ENCODE data around the gene LIME1.

The LIME1 gene, protein sequence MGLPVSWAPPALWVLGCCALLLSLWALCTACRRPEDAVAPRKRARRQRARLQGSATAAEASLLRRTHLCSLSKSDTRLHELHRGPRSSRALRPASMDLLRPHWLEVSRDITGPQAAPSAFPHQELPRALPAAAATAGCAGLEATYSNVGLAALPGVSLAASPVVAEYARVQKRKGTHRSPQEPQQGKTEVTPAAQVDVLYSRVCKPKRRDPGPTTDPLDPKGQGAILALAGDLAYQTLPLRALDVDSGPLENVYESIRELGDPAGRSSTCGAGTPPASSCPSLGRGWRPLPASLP

DNA sequence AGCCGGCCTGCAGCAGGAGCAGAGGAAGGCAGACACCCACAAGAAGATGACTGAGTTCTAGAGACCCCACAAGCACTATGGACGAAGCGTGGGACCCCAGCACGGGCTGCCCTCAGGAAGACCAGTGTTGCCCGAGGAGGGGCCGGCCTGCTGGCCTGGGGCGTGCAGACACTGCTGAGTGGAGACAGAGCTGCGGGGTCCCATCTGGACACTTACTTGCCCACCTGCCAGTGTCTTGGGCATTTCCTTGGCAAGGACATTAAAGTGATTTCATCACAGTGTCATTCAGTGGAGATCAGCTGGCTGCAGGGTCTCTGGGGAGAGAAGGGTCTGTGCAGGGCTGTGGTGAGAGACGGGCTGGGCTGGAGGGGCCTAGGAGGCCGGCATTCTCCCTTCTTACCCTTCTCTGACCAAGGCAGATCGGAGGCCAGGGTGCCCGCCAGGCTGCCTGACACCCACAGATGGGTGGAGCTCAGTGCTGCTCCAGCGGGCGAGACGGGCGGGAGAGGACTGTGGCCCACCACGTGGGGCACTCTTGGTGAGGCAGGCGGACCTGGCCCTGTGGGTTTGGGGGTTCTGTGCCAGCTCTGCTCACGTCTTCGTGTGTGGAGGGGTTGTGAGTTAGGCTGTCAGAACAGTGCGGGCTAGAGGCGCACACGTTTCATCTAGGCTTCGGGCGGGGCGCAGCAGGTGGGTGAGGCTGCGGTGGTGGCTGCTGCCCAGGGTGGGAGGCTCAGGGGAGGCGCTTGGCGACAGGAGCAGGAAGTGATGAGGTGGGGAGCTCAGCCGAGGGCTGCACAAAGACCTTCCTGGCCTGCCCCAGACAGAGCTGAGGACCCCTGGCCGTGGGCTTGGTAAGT, at the start of gene LIME1:
LIME1 (plus strand) TSS at position 806 of the 860 bp plus-strand sequence. CDS start 886 bp downstream, outside the sequence.
- DNase-seq: no peak

DNA sequence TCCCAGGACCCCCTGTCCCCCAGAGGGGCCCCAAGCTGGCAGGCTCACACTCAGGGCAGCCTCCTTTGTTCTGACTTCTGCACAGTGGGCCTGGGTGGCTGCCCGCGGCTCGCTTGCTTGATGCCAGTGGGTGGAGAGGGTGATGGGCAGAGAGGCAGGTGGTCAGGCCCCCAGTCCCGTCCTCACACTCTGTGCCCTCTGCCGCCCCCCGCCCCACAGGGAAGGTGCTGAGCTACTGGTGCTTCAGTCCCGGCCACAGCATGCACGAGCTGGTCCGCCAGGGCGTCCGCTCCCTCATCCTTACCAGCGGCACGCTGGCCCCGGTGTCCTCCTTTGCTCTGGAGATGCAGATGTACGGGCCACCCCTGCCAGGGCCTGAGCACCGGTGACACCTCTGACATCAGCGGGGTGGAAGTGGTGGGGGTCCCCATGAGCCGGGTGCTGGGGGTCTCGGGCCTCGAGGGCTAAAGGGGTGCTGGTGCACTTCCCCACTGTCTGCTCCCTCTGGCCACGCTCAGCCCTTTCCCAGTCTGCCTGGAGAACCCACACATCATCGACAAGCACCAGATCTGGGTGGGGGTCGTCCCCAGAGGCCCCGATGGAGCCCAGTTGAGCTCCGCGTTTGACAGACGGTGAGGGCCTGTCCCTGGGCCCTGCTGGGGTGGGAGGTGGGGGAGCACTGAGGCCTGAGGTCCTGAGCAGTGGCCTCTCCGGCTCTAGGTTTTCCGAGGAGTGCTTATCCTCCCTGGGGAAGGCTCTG, 48.9 kb upstream of the LIME1 start:
- no peak for DNase-seq

DNA sequence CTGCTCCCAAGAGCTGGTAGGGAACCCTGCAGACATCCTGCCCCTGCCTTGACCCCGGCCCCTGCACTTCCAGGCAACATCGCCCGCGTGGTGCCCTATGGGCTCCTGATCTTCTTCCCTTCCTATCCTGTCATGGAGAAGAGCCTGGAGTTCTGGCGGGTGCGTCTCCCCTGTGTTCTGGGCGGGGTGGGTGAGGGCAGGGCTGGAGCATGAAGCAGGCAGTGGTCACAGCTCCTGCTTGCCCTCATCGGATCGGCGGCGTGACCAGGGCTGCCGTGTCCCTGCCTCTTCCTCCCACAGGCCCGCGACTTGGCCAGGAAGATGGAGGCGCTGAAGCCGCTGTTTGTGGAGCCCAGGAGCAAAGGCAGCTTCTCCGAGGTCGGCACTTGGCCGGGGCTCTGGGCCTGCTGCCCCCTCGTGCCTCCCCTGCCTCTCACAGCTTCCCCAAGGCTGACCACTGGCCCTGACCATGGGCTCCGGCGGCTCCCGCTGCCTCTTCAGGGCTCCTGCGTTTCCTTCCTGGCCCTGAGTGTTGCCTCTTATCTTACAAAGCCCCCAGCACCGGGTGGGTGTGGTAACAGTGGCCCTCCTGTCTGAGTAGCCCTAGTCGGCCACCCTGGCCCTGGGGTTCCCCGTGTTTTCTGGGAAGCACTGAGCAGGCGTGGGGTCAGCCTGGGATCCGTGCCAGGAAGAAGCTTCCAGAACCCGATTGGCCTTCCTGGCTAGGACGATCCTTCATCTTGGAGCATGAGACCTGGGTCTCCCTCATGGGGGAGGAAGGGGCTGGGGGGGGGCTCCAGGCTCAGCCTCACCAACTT, 48.0 kb upstream of the LIME1 start:
- no peak for DNase-seq

DNA sequence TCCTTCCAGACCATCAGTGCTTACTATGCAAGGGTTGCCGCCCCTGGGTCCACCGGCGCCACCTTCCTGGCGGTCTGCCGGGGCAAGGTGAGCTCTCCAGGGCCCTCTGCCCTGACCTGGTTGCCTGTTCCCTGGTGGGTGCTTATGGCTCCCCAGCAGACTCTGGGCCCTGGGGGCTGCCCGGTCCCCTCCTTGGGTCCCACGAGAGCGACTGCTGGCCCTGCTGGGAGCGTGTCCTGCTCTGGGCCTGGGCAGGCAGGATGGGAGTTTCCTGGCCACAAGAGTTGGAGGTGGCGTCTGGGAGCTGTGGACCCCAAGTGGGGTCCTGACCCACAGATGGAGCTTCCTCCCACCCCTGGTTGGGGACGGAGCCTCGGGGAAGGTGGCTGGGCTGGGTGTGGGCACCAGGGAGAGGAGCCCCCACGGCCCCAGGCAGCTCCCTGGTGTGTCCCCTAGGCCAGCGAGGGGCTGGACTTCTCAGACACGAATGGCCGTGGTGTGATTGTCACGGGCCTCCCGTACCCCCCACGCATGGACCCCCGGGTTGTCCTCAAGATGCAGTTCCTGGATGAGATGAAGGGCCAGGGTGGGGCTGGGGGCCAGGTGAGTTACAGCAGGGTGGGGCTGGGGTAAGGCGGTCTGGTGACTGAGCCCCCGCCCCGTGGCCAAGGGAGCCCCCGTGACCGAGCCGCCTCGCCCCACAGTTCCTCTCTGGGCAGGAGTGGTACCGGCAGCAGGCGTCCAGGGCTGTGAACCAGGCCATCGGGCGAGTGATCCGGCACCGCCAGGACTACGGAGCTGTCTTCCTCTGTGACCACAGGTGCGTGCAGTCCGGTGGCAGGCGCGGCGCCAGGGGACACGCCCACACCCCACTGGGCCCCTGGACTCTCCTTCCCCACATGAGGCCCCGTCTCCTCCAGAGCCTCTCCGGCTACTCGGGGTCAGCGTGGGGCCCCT, 47.1 kb upstream of the LIME1 start:
- DNase-seq: no peak

DNA sequence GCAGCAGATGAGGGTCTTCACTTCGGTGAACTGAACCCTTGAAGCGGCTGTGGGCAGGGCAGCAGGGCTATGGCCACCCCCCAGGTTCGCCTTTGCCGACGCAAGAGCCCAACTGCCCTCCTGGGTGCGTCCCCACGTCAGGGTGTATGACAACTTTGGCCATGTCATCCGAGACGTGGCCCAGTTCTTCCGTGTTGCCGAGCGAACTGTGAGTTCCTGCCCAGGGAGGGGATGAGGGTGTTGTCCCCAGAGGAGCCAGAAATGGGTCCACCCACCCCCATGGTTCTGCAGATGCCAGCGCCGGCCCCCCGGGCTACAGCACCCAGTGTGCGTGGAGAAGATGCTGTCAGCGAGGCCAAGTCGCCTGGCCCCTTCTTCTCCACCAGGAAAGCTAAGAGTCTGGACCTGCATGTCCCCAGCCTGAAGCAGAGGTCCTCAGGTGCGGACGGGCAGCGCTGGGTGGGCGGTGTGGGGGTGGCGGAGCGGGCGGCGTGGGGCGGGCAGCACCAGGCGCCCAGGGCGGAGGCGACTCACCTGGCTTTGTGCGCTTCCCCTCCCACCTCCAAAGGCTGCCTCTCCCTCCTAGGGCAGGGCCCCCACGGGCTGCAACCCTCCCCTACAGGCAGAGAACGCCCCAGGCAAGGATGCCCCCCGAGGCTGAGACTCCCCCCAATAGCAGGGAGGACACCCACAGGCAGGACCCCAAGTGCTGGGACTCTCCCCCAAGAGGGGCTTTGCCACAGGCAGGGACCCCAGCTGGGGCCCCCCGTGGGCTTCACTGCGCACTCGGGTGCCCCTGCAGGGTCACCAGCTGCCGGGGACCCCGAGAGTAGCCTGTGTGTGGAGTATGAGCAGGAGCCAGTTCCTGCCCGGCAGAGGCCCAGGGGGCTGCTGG, 46.2 kb upstream of the LIME1 start:
- no peak for DNase-seq

DNA sequence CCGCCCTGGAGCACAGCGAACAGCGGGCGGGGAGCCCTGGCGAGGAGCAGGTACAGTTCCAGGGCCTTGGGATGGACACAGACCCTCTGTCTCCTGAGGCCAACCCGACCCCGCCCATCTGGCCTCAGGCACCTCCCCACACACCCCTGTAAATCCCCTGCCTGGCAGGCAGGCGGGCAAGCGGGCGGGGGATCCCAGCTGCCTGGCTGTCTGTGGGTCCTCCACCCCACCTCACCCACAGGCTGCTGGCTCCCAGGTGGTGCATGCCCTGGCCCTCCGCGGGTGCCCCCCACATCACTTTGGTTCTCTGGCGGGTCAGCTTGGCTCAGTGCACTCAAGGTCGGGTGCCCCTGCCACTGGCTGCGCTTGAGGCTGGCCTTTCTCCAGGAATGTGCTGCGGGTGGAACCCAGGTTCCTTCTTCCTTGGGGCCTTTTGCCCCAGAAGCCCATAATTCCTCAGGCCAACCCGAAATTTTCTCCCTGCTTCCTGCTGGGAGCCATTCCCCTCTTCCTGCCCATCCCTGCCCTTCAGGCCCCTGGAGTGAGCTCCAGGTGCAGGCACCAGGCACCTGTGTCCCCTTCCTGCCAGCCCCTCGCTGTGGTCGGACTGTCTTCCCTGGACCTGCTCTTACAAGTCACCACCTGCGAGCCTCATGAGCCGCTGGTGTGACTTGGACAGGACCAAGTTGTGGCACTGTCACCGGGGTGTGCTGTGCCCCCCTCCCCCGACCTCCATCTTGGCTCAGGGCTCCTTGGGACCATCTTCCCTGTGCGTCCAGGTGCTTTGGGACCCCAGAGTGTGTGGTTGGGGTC, 45.4 kb upstream of the LIME1 start:
- no peak for DNase-seq

DNA sequence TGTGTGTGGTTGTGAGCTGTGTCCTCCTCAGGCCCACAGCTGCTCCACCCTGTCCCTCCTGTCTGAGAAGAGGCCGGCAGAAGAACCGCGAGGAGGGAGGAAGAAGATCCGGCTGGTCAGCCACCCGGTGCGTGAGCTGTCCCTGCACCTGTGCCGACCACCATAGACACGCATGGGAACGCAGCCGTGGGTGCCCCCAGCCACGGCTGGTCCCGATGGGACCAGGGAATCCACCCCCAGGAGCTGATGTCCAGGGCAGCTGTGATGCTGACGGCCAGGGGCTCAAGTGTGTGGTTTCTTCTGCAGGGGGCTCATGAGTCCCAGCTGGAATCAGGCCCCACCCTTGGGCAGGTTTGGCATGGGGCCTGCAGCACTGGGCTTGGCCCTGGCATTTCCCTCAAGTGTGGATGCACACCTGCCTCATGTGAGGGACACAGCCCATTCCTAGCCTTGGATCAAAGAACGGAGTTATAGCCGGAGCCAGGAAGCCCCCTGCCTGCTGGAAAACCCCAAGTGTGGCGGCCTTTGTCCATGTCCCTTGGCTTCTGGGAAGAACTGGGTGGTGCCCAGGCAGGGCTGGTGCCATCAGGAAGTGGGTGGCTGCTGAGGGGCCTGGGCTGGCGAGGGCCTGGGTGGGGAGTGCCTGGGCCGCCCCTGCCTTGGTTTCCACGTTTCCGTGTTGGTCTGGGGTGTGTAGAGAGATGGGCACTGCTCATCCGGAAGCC, 44.6 kb upstream of the LIME1 start:
- no peak for DNase-seq

DNA sequence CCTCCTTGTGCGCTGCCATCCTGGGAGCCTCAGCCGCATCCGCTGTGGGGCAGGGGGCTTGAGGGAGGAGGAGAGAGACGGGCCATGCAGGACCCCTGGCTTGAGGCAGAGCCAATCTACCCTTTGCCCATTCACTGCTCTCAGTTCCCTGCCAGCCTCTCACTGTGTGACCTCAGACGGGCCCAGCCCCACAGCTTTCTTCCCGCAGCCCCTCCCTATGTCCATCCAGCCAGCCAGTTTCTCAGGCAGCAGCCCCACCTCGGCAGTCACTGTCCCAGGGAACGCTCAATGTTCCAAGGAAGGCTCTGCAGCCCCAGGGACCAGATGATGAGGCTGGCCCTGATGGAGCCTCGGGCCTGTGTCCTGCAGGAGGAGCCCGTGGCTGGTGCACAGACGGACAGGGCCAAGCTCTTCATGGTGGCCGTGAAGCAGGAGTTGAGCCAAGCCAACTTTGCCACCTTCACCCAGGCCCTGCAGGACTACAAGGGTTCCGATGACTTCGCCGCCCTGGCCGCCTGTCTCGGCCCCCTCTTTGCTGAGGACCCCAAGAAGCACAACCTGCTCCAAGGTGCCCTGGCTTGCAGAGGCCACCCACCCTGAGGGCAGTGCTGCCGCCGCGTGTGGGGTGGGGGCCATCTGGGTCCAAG, 43.9 kb upstream of the LIME1 start:
- no peak for DNase-seq

DNA sequence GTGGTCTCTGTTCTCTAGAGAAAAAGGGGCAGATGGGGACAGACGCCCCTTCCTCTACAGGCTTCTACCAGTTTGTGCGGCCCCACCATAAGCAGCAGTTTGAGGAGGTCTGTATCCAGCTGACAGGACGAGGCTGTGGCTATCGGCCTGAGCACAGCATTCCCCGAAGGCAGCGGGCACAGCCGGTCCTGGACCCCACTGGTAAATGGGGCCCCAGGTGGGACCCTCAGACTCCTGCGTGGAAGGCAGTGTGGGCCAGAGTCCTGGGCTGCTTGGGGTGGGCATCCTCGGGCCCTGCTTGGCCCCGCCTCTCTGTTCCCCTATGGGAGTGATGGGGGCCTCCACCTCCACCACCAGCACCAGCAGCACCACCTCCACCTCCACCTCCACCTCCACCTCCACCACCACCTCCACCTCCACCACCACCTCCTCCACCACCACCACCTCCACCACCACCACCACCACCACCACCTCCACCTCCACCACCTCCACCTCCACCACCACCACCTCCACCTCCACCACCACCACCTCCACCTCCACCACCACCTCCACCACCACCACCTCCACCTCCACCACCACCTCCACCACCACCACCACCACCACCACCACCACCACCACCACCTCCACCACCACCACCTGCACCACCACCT, 43.3 kb upstream of the LIME1 start:
- no peak for DNase-seq

DNA sequence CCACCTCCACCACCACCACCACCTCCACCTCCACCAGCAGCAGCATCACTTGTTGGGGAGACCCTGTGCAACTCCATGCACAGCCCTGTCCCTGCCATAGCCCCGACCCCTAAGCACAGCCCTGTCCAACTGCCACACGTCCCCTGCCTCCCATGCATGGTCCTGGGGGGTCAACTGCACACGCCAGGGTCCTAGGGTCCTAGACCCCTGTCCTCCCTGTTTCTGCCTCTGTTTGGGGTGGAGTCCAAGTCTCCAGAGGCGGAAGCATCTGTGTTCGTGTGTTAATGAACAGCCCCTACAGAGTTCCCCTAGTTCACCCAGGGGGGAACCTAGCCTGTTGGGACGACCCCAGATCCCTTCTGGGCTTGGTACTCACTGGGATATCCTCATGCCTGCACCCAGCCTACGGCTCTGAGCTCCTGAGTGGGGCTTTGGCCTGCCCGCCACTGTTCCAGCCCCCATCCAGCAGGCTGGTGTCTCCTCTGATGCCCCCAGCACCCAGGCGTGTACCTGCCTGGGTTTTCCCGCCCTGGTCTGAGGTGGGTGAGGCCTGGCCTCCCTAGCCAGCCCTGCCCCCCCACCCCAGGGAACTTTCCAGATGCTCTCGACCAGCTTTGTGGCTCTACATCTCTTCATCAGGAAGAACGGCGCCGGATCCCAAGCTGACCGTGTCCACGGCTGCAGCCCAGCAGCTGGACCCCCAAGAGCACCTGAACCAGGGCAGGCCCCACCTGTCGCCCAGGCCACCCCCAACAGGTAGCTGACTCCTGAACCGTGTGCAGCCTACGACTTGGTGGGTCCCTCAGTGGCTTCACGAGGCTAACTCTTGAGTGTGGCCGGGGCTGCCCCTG, 42.5 kb upstream of the LIME1 start:
- no peak for DNase-seq

DNA sequence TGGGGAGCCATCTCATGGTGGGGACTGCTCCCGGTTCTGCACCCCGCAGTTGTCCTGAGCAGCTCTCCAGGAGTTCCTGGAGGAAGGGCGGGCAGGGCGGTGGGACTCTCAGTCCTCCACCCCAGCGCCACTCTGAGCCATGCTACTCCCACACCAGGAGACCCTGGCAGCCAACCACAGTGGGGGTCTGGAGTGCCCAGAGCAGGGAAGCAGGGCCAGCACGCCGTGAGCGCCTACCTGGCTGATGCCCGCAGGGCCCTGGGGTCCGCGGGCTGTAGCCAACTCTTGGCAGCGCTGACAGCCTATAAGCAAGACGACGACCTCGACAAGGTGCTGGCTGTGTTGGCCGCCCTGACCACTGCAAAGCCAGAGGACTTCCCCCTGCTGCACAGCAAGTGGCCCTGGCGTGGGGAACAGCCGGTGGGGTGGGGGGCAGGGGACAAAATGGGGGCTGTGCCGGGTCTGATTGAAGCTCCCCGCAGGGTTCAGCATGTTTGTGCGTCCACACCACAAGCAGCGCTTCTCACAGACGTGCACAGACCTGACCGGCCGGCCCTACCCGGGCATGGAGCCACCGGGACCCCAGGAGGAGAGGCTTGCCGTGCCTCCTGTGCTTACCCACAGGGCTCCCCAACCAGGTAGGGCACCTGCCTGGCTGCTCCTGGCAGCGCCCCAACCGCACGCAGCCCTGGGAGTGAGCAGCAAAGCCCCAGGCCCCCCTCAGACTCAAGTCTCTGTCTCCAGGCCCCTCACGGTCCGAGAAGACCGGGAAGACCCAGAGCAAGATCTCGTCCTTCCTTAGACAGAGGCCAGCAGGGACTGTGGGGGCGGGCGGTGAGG, 41.7 kb upstream of the LIME1 start:
- DNase-seq: no peak

DNA sequence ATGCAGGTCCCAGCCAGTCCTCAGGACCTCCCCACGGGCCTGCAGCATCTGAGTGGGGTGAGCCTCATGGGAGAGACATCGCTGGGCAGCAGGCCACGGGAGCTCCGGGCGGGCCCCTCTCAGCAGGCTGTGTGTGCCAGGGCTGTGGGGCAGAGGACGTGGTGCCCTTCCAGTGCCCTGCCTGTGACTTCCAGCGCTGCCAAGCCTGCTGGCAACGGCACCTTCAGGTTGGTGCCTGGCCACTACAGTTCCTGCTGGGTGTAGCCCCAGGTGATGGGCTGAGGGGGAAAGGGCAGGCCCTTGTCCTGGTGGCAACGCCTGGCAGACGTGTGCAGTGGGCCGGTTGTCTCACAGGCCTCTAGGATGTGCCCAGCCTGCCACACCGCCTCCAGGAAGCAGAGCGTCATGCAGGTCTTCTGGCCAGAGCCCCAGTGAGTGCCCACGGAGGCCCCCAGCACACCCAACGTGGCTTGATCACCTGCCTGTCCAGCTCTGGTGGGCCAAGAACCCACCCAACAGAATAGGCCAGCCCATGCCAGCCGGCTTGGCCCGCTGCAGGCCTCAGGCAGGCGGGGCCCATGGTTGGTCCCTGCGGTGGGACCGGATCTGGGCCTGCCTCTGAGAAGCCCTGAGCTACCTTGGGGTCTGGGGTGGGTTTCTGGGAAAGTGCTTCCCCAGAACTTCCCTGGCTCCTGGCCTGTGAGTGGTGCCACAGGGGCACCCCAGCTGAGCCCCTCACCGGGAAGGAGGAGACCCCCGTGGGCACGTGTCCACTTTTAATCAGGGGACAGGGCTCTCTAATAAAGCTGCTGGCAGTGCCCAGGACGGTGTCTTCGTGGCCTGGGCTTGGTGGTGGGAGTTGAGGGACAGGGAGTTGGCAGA, 40.8 kb upstream of the LIME1 start:
- no peak for DNase-seq

DNA sequence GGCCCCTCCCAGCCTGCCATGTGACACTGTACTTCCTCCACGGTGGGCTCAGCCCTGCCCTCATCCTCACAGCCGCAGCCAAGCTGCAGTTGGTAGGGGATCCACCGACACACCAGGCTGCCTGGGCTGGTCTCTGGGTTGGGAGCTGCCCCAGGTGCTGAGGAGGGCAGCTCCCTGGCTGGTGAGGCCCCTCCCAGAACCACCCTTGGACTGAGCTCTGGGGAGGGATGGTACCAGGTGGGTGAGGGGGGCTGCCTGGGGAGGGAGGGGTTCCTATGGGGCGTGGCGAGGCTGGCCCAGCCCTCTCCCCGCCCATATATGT, 40.2 kb upstream of the LIME1 start:
- no peak for DNase-seq

DNA sequence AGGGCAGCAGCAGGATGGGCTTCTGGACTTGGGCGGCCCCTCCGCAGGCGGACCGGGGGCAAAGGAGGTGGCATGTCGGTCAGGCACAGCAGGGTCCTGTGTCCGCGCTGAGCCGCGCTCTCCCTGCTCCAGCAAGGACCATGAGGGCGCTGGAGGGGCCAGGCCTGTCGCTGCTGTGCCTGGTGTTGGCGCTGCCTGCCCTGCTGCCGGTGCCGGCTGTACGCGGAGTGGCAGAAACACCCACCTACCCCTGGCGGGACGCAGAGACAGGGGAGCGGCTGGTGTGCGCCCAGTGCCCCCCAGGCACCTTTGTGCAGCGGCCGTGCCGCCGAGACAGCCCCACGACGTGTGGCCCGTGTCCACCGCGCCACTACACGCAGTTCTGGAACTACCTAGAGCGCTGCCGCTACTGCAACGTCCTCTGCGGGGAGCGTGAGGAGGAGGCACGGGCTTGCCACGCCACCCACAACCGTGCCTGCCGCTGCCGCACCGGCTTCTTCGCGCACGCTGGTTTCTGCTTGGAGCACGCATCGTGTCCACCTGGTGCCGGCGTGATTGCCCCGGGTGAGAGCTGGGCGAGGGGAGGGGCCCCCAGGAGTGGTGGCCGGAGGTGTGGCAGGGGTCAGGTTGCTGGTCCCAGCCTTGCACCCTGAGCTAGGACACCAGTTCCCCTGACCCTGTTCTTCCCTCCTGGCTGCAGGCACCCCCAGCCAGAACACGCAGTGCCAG, 39.7 kb upstream of the LIME1 start, which contains the start of gene TNFRSF6B:
TNFRSF6B (plus strand) TSS at position 25 of the 729 bp plus-strand sequence; CDS start at position 141, 116 bp downstream.
- DNase-seq: no peak

All from DMS153 (cell line).